Activated CD8-positive, alpha-beta memory T cell treated with anti-CD3 and anti-CD28 coated beads, Interleukin-2, amount 50 U/mL, for 24 hours (primary cell): Measurements from ENCODE around the gene PIEZO1.

Source experiments
- DNase-seq: peaks from one replicate; pipeline ENCODE4 v3.0.0-alpha.2; 2020; ENCODE audit errors: extremely low read depth

Gene PIEZO1

DNA sequence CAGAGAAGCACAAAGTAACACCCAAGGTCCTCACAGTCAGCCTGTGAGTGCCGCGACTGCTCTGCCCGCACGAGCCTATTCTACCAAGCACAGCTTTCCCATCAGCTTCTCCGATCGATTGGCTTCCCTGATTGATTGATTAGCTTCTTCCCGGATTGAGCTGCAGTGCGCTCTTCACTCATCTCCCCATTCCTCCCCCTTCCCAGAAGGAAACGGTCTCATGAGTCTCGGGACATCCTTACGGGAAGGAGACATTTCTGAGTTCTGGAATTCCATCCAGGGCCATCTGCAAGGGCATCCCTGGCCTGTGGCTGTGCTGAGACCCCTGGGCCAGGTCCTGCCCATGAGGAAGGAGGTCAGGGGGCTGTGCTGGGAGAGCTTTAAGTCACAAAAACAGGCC lies 18.0 kb downstream of the PIEZO1 start:
- DNase-seq: no peak

DNA sequence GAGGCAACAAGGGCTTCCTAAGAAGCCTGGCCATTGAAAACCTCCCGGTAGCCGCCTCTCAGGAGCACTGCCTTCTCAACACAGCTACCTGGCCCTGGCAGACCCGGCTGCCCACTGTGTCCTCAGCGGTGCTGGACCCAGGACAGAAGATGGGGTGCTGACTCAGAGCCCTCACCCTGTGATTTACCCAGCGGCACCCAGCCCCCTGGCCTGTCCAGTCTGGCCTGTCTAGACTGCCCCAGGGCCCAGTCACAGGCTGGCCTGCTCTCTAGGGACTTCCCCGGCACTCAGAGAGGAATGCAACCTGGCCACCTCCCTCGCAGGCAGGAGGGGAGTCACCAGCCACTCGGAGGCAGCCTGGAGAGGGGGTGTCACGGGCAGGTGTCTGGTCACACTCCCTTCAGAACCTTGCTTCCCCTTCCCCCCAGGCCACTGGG lies 20.1 kb downstream of the PIEZO1 start:
- no peak for DNase-seq

DNA sequence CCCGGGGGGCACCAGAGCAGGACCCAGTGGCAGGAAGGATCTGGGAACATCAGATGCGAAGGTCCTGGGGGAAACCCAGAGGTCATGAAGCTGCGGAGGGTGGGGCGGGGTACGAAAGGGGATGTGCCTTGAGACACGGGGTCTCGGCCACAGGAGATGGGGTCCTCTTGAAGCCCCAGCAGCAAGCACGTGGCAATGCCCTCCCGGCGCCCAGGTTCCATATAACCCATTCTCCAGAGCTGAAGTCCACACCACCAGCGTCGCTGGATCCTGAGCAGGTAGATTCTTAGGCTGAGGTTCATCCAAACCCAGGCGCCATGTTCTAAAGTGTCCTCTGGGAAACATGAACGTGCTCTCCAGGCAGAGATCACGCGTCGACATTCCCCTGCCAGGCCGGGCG lies 20.9 kb downstream of the PIEZO1 start:
- DNase-seq: no peak

DNA sequence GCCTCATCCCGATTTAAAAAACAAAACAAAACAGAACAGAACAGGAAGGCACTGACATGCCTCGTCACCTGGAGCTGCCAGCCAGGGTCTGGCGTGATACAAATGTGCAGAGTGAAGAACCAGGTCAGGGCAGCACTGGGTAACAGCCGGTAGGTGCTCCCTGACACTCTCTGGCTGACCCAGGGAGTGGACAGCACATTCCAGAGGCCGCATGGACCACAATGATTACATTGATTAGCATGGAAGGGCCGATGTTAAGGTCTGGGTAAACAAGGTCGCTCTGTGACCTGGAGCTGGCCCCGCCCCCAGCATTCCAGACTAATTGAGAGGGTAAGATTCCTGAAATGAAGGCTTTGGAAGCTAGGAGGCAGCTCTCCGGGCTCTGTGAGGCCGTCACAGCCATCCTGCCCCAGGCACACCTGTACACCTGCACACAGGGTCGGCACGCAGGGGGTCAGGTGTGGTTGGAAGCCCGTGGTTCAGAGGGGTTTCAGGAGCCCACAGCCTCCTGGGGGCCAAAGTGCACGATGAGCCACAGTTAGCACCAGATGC lies 21.4 kb downstream of the PIEZO1 start:
- DNase-seq: no peak

DNA sequence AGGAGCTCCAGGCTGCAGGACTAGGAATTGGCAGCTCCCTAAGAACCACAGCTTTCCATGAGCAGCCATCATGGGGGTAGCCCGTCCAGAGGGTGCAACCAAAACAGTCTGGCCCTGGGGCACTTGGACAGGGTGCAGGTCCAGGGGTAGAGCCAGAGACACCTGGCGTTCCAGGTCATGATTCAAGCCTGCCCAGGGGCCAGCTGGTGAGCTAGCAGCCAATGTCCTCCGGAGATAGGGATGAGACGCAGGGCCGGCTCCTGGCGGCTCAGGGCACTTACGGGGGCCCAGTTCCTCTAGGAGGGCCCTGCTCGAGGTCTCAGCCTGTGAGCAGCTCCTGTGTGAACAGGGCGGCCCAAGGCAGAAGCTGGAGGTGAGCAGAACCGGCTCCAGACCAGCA lies 22.1 kb downstream of the PIEZO1 start:
- DNase-seq: no peak

- no peak for DNase-seq
Measured at GRCh38 chr16:88762258-88762870, 22.7 kb downstream of the PIEZO1 start.

GRCh38 chr16:88761830-88762229 lies 23.2 kb downstream of the PIEZO1 start:
- DNase-seq: no peak

DNA sequence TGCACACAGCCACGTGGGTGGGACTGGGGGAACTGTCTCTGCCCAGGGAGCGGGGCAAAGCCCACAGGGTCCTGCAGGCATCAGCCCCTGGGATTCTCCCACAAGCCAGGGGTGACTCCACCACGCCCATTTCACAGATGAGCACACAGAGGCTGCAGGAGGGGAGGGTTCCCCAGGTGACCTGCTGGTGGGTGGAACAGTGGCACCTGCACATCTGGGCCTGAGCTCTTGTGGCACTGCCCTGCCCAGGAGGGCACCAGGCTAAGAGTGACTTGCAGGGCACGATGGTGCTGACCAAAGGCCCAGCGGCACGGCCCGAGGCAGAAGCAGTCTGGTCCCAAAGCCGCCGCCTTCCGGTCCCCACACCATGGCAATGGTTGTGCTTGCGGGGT lies 23.9 kb downstream of the PIEZO1 start:
- no peak for DNase-seq

DNA sequence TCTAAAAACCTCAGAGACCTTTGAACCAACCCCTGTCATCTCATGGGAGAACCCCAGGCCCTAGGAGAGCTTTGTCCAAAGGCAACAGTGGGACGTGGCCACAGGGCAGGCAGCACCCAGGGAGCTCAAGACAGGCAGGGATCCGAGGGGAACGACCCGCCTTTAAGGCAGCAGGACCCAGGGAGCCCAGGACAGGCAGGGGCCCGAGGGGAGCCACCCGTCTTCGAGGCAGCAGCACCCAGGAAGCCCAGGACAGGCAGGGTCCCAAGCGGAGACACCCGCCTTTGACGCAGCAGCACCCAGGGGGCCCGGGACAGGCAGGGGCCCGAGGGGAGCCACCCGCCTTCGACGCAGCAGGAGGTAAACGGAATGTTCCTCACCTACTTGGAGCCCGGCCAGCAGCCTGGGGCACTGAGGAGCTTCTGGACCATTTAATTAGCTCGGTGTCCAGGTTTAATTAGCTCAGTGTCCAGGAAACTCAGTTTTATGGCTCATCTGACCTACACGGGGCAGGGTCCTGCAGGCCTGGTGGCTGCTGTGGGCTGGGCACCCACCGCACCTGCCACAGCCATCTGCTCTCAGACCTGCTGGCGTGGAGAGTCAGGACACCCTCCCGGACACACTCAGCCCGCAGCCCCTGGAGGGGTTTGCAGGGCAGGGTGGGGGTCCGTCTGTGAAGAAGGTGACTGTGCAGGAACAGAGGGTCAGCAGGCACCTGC lies 24.4 kb downstream of the PIEZO1 start:
- DNase-seq: no peak

DNA sequence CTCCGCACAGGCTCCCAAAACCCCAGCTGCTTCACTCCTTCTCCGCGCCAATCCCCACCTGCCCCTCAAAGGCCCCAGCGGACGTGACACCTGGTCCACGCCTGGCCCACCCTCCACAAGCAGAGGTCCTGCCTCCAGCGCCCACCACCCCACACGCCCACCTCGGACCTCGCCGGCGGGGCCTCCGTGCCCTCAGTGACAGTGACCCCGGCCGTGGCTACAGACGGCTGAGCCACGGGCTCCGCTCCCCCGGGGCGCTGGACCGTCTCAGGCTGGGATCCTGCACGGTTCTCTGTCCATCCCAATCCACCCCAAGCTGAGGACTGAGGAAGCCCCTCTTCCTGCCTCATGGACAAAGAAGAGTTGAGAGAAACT lies 25.1 kb downstream of the PIEZO1 start:
- no peak for DNase-seq

DNA sequence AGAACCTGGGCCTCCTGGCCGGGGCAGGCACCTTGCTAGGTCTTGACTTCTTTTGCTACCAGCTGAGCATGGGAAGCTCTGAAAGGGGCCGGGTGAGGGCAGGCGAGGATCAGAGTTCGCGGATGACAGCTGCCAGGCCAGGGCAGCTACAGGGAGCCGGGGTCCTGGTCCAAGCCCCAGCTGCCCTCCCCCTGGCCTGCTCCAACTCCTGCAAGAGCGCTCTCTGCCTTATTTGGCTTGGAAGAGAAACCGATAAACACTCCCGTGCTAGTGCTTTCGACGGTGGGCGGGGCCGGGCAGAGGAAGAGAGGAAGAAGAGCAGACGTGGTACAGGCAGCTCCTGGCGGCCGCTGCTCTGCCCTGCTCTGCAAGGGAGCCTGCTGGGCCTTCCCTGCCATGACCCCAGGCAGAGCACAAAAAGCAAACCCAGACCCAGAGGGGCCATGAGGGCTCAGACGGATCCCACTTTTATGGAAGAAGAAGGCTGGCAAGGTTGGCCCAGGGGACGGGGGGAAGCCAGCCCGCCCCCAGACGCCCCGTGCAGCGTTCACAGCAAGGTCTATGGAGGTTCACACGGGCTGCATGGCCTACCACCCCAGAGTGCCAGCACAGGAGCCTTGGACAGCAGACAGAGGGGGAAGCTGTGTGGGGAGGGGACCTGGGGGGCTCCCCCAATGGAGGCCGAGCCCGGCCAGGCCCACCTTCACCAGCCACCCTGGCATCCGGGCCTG lies 25.6 kb downstream of the PIEZO1 start:
- DNase-seq: no peak

DNA sequence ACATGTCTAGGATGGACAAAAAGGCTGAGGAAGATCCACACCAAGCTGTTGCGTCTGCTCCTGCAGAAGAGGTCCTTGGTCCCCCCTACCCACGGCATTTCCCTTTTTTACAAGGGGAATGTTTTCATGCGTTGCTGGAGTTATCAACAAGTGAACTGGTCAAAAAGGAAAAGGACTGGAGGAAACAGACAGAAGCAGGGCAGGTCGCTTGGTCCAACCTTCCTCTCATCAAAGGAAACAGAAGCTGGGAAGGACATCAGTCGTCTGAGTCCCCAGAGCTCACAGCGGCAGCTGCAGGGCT lies 26.1 kb downstream of the PIEZO1 start:
- no peak for DNase-seq

- DNase-seq: no peak
Measured at GRCh38 chr16:88758227-88758943, 26.6 kb downstream of the PIEZO1 start.

DNA sequence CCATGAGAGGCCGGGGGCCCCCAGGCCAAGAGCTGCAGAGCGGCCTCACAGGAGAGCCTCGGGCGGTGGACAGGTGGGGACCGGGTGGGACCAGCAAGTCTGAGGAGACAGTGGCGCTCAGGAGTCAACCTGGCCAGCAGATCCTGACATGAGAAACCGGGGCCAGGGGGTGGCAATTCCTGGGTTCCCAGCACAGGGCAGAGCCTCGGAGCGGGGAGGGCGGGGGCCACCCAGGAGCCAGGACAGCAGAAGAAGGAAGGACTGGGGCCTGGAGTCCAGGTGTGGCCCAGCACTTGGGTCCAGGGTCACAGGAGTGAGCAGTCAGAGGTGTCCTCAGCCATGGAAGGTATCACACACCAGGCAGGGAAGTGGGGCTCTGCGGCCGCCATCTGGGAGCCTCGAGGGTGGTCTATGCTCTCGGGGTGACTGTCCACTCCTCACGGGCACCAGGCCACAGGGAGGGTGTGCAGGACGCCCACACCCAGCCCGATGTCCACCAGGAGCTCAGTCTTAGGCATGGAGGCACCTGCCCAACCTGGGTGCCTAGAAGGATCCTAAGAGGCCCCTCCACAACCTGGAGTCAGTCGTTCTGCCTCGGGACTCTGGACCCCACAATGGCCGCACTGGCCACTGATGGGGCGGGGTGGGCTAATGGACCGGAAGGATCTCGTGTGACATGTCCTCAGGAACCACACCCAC lies 29.1 kb downstream of the PIEZO1 start:
- no peak for DNase-seq

DNA sequence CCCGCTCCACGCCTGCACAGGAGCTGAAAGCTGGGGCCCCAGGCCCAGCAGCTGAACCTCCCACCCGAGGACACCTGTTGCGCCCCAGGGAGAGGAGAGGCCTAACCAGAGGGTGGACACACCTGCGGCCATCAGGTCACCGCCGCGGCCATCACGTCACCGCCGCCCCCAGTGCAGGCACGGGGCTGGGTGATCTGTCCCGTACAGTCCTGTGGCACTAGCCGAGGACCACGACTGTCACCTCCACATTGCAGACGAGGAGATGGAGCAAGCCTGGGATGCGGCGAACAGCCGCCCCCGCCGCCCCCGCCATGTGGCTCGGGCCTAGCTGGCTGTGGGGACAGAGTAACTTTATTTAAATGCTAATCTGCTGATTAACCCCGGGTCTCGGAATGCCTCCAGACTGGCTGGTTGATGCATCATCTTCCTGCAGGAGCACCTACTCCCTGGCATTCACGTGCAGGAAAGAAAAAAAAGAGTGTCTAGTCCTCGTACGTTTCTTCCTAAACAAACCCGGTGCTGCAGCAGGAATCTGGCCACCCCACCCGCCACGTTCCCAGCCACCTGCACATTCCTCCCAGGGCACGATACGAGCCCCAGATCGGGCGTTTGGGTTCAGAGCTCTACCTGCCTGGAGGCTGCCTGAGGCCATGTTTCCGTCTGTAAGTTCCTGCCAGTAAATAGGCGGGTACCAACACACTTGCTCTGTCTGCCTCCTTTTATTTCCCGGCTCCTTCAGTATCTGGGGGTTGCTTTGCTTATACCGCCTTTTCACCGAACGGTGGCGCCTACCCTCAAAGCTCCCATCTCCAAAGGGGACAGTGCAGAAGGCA lies 29.9 kb downstream of the PIEZO1 start:
- no peak for DNase-seq

DNA sequence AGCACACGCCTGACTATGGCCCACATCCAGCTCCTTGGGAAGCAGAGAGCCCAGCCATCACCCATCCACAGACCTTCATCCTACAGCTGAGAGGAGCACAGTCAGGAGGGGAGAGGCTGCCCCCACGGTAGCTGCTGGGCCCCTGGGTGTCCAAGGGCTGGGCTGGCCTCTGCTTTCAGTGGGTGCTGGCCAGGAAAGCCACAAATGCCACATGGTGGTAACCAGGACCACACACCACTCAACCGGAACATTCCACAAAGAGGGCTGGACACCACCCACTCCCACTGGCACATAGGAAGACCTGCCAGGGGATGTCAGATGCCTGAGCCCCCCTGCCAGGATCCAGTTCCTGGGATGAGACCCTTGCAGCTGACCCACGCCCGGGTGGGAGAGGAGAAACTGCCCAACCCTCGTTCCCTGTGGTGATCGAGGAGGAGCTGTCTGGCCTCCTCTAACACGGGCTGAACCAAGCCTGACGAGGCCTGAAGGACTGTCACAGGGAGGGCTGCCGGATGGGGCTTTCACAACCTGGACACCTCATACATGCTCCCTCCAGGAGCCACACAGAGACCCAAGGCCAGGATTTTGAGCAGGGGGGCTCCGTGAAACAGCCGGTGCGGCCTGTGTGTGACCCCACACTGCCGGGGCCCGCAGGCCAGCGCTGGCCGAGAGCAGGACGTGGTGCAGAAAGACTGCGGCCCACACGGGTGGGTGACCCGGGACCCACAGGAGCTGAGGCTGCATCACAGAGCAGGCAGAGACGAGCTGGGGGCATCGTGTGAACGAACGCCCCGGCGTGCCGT lies 30.7 kb downstream of the PIEZO1 start:
- DNase-seq: no peak

GRCh38 chr16:88753602-88754001 lies 31.4 kb downstream of the PIEZO1 start:
- no peak for DNase-seq

GRCh38 chr16:88753191-88753590 lies 31.8 kb downstream of the PIEZO1 start:
- DNase-seq: no peak

DNA sequence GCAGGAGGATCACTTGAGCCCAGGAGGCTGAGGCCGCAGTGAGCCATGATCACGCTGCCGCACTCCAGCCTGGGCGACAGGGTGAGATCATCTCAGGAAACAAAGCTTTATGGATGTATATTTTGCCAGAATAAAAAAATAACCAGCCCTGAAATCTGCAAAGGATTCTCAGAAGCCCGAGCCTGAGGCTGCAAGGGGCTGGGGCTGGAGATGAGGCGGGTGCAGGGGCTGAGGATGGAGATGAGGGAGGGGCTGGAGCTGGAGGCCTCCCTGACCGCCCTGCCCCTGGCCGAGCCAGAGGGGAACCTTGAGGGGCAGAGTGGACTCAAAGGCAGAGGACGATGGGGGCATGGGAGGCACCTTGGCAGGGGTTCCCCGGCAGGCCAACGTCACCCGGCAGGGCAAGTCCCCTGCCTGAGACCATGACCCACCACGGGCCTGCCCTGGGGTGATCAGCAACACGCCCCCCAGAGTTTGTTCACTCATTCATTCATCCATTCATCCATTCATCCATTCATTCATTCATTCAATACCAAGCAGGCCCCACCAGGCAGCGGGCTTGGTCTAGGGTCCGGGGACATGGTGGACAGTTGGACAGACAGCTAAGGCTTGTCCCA lies 32.5 kb downstream of the PIEZO1 start:
- DNase-seq: no peak

GRCh38 chr16:88750854-88751253 lies 34.2 kb downstream of the PIEZO1 start:
- no peak for DNase-seq
